GM12873 (cell line): ENCODE results near the gene GLO1.

Experiments
- TF ChIP-seq, protein P1 (sequence below): IDR thresholded peaks from 2 replicates; pipeline ENCODE4 v1.5.1; 2012; ENCODE audit warnings: low read depth, mild to moderate bottlenecking, moderate library complexity, low read length, control low read depth; ENCODE audit not compliant: insufficient read depth; ENCODE audit errors: missing control alignments

The GLO1 gene

DNA sequence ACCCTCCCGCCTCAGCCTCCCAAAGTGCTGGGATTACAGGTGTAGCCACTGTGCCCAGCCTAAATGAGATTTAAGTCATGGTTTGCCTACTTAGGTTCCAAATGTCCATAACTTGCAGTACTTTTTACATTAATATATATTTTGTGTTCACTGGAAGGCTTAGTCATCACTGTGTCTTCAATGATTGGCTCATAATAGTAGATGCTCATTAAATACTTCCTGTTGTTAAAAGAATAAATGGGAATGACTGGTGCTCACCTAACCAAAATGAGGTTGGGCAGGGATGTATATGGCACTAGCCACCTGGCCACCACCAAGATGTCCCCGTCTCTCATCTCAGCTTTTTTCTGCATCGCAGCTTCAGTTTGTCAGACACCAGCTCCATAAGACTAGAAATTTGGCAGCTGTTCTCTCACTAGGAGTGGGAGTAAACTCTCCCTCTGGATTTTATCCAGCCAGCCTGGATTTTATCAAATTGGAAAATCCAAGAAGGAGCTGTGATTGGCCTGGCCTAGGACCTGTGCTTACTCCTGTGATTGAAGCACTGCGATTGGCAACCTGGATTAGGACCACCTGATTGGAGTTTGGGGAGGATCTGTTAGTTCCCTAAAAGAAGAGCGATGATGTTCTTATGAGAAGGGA lies 1.1 kb upstream of the GLO1 start:
- TF ChIP-seq, protein P1, sequence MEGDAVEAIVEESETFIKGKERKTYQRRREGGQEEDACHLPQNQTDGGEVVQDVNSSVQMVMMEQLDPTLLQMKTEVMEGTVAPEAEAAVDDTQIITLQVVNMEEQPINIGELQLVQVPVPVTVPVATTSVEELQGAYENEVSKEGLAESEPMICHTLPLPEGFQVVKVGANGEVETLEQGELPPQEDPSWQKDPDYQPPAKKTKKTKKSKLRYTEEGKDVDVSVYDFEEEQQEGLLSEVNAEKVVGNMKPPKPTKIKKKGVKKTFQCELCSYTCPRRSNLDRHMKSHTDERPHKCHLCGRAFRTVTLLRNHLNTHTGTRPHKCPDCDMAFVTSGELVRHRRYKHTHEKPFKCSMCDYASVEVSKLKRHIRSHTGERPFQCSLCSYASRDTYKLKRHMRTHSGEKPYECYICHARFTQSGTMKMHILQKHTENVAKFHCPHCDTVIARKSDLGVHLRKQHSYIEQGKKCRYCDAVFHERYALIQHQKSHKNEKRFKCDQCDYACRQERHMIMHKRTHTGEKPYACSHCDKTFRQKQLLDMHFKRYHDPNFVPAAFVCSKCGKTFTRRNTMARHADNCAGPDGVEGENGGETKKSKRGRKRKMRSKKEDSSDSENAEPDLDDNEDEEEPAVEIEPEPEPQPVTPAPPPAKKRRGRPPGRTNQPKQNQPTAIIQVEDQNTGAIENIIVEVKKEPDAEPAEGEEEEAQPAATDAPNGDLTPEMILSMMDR: no peak

DNA sequence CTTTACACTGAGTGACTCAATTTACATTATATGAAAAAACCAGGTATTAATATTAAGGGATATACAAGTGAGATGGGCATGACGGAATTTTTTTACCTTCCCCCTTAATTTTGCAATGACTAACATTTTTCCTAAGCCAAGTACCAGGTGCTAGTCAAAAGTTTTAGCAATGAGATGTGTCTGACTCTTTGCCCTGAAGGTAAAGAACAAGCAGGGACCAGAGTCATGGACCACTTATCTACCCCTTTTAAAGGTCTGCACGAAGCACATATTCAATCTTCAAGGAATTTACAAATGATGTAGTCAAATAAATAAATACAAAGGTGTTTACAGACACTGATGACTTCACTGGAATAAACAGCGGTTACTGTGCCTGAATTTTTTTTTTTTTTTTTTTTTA lies 1.4 kb downstream of the GLO1 start:
- TF ChIP-seq, protein P1: no peak

DNA sequence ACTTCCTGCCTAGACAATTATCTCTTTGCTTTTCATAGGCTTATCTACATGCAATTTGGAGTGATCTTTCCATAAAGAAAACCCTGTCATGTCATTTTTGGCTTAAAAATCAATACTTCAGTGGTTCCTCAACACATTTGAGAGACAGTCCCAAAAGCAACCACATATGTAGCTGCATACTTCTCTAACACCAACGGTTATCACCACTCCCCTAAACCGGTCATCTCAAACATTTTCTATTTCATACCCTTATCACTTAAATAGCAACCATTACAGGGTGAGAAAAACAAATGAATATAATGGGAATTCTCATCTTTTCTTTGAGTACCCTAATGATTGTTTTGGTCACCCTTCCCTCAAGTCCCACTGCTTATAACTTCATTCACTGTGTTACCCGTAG lies 5.1 kb downstream of the GLO1 start:
- TF ChIP-seq, protein P1: no peak

DNA sequence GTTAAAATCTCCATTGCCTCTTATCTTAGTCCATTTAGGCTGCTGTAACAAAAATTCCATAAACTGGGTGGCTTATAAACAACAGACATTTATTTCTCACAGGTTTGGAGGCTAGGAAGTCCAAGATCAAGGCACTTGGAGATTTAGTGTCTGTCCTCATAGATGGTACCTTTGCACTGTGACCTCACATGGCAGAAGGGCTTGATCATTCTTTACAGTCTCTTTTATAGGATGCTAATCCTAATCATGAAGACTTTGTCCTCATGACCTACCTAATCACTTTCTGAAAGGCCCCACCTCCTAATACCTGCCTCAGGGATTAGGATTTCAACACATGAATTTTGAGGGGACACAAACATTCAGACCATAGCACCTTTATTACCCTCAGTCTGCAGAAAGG lies 6.6 kb downstream of the GLO1 start:
- TF ChIP-seq, protein P1: no peak

DNA sequence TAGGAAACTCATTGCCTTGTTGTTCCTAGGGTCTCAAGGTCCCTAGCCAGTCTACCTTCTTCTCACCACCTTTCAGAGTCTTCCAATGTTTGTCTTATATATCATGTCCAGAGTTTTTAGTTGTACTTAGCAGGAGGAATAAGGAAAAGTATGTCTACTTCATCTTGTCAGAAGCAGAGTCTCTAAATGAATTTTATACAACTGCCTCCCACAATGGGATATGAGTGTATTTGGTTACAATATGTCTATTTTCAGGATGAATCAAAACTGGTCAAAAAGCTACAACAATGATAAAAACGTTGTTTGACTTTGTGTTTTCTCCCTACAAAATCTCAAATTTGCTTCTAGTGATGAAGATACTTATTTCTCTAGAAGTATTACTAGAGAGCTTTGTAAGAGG lies 7.0 kb downstream of the GLO1 start:
- TF ChIP-seq, protein P1: no peak

DNA sequence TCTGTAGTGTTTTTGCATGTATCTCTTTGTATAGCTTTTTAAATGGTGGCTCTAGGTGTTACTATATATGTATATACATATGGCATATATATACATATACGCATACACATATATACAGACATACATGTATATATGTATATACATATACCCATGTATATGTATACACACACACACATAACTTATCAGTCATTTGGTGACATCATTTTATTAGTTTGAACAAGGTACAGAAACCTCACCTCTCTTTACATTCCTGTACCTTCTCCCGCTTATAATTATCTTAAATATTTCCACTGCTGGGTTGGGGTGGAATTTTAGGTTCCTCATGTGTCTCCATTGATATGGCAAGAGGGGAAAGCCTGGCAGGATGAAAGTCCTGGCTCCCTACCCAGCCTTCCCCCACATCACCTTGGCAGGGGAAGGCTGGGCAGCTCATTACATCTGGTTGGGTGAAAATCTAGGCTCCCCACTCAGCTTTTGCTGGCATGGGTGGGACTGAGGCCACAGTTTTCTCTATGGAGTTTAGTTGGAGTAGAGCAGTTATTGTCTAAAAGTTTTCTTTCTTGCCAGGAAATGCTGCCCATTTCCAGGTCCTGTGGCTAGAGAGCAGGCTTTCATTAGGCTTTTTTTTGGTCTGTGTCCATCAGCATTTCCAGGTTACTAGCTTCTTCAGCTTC lies 7.6 kb downstream of the GLO1 start:
- TF ChIP-seq, protein P1: no peak

DNA sequence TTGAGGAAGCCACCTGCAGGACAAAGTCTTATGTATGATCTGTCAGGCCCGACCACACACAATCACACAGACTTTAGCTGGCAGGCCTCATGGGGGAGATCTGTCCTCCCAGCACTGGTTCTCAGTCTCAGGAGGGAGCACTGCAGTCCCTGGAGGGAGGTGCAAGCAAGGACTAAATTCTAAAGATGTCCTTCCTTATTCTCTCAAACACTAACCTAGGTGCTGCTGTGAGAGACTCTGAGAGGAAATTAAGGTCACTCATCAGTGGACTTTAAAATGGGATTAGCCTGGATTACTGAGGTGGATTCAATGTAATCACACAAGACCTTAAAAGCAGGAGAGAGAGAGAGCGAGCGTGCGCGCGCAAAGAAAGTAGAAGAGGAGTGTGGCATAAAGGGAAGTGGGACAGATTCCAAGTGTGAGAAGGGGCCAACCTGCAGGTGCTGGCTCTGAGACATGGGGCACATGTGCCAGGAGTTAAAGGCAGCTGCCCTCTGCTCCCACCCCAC lies 14.3 kb downstream of the GLO1 start:
- TF ChIP-seq, protein P1: no peak
